HL-60 (cell line): ENCODE data around the gene ACVR1C.
"Not testable (repeated sequence)": the region's sequence is repeated elsewhere in the genome, so short reads cannot be mapped to it uniquely, and the experiment has no call there.

Source experiments
- DNase-seq, 2 experiments: peaks; one replicate each; pipeline ENCODE4 v3.0.0-alpha.2; 2010 to 2020; ENCODE audit warnings: low read depth in 1 of 2, low spot score in 1 of 2
- H3K27ac ChIP-seq: fragments of 250-450 bp; sonication (Bioruptor Pico); replicated peaks from 2 replicates; pipeline ENCODE4 v1.5.1; 2020; ENCODE audit warnings: mild to moderate bottlenecking, moderate library complexity
- H3K27me3 ChIP-seq: fragments of 250-450 bp; sonication (Bioruptor Pico); 2 replicates; pipeline ENCODE4 v1.5.1; 2021; ENCODE audit warnings: mild to moderate bottlenecking, moderate library complexity; ENCODE audit not compliant: insufficient read depth, poor library complexity, severe bottlenecking
- H3K4me3 ChIP-seq: replicated peaks from 2 replicates; pipeline ENCODE4 v1.5.1; 2011; ENCODE audit warnings: mild to moderate bottlenecking, control low read depth, low read length; ENCODE audit not compliant: insufficient read depth
- CTCF ChIP-seq: IDR thresholded peaks from one replicate; pipeline ENCODE4 v1.5.1; 2011; ENCODE audit warnings: low read length, control low read depth, inconsistent platforms; ENCODE audit not compliant: insufficient read depth
- GABPA ChIP-seq: IDR thresholded peaks from 2 replicates; pipeline ENCODE4 v1.6.1; 2012; ENCODE audit warnings: low read depth
- POLR2AphosphoS5 ChIP-seq: IDR thresholded peaks from 2 replicates; pipeline ENCODE4 v1.6.1; 2012; ENCODE audit warnings: low read depth
- REST ChIP-seq: IDR thresholded peaks from 2 replicates; pipeline ENCODE4 v1.6.1; 2012; ENCODE audit warnings: low read depth; ENCODE audit not compliant: insufficient replicate concordance
- SPI1 ChIP-seq: IDR thresholded peaks from 2 replicates; pipeline ENCODE4 v1.6.1; 2012; ENCODE audit warnings: low read depth, mild to moderate bottlenecking, borderline replicate concordance

The ACVR1C gene

GRCh38 chr2:157572725-157573124, 55.9 kb downstream of the ACVR1C start:
- no peak for DNase-seq
- H3K4me3 ChIP-seq, result no peak overlapping the region
- H3K27ac ChIP-seq, result no peak overlapping the region
- no peak for TF ChIP-seq REST
- no peak for TF ChIP-seq SPI1
- TF ChIP-seq CTCF, result no peak
- TF ChIP-seq POLR2AphosphoS5, result no peak
- TF ChIP-seq GABPA, result no peak
- H3K27me3 ChIP-seq, result no peaks in the 10 kb centered on the region

- H3K27me3 ChIP-seq, DNase-seq, H3K27ac ChIP-seq, H3K4me3 ChIP-seq: not testable (repeated sequence)
These were observed 62.0 kb downstream of the ACVR1C start for GRCh38 chr2:157566623-157567022.

GRCh38 chr2:157566113-157566512, 62.6 kb downstream of the ACVR1C start:
- not testable (repeated sequence) for DNase-seq, H3K4me3 ChIP-seq, H3K27ac ChIP-seq, H3K27me3 ChIP-seq

GRCh38 chr2:157565550-157565949, 63.1 kb downstream of the ACVR1C start:
- no peaks in the 10 kb centered on the region for H3K27me3 ChIP-seq
- H3K4me3 ChIP-seq, result no peak overlapping the region
- no peak for DNase-seq
- H3K27ac ChIP-seq, result no peak overlapping the region
- TF ChIP-seq CTCF, result no peak
- no peak for TF ChIP-seq REST
- no peak for TF ChIP-seq POLR2AphosphoS5
- no peak for TF ChIP-seq SPI1
- no peak for TF ChIP-seq GABPA

GRCh38 chr2:157559890-157560289, 68.8 kb downstream of the ACVR1C start:
- Histone ChIP-seq H3K4me3 (no peak overlapping the region), H3K27me3 (no peaks in the 10 kb centered on the region), H3K27ac (no peak overlapping the region)
- no peak for DNase-seq
- TF ChIP-seq CTCF, result no peak
- TF ChIP-seq POLR2AphosphoS5, result no peak
- TF ChIP-seq REST, result no peak
- TF ChIP-seq GABPA, result no peak
- no peak for TF ChIP-seq SPI1
